Thoracic aorta (tissue), 2 donors: ENCODE results near the gene BCR. TPM values are rescaled to one million over a fixed set of nuclear protein-coding genes. Genes with fewer than 3 reads are reported as not detected.

Experiments used
- ATAC-seq: fragments of 150-250 bp; one replicate; pipeline ENCODE4 v1.8.0; 2017; ENCODE audit warnings: low read depth; ENCODE audit not compliant: insufficient number of reproducible peaks, low FRiP score
- DNase-seq: peaks from one replicate; pipeline ENCODE4 v3.0.0-alpha.2; 2020; ENCODE audit warnings: low spot score
- H3K27ac ChIP-seq, 2 donors: fragments of 200-600 bp; sonication (generic); 1 replicate in 1 of 2; 2 replicates in 1 of 2; pipeline ENCODE4 v1.5.1; 2016; ENCODE audit warnings: mild to moderate bottlenecking in 2 of 2, moderate library complexity in 2 of 2
- H3K27me3 ChIP-seq: fragments of 200-600 bp; sonication (generic); replicated peaks from 2 replicates; pipeline ENCODE4 v1.6.0; 2016; ENCODE audit warnings: mild to moderate bottlenecking; ENCODE audit not compliant: insufficient read depth
- H3K36me3 ChIP-seq: fragments of 200-600 bp; sonication (generic); one replicate; pipeline ENCODE4 v1.5.1; 2016
- H3K4me1 ChIP-seq, 2 donors: fragments of 200-600 bp; sonication (generic); 1 replicate in 1 of 2; 2 replicates in 1 of 2; pipeline versions ENCODE4 v1.5.1 to v1.6.0; 2016; ENCODE audit warnings: low read depth in 2 of 2, mild to moderate bottlenecking in 1 of 2; ENCODE audit not compliant: control insufficient read depth in 1 of 2
- H3K4me3 ChIP-seq: fragments of 200-600 bp; sonication (generic); 2 replicates; pipeline ENCODE4 v1.5.1; 2016; ENCODE audit warnings: mild to moderate bottlenecking
- H3K9me3 ChIP-seq: fragments of 200-600 bp; sonication (generic); 2 replicates; pipeline ENCODE4 v1.5.1; 2016
- total RNA-seq, 2 donors: library from RNA; depleted of rRNA; stranded (reverse); fragments of >200 nt; gene quantifications; one replicate each; pipeline versions ENCODE4 v1.1.0 to v1.2.3, GENCODE V29; 2016
- TF ChIP-seq, protein P1 (sequence below): fragments of 200-600 bp; sonication (generic); IDR thresholded peaks from one replicate; pipeline ENCODE4 v1.5.1; 2019; ENCODE audit warnings: antibody characterized with exemption

The BCR gene
- total RNA-seq, 2 donors from 2014 or later: 73.2 to 232 TPM

GRCh38 chr22:23161574-23161973 lies 18.7 kb upstream of the BCR start:
- Histone ChIP-seq H3K36me3 (no peaks in the 10 kb centered on the region), H3K4me3 (no peak overlapping the region), H3K9me3 (no peaks in the 10 kb centered on the region), H3K4me1 (no peaks in the 10 kb centered on the region), H3K27me3 (no peaks in the 10 kb centered on the region), H3K27ac (no peak overlapping the region)
- DNase-seq (no peak), ATAC-seq (no peak)
- TF ChIP-seq, protein P1, sequence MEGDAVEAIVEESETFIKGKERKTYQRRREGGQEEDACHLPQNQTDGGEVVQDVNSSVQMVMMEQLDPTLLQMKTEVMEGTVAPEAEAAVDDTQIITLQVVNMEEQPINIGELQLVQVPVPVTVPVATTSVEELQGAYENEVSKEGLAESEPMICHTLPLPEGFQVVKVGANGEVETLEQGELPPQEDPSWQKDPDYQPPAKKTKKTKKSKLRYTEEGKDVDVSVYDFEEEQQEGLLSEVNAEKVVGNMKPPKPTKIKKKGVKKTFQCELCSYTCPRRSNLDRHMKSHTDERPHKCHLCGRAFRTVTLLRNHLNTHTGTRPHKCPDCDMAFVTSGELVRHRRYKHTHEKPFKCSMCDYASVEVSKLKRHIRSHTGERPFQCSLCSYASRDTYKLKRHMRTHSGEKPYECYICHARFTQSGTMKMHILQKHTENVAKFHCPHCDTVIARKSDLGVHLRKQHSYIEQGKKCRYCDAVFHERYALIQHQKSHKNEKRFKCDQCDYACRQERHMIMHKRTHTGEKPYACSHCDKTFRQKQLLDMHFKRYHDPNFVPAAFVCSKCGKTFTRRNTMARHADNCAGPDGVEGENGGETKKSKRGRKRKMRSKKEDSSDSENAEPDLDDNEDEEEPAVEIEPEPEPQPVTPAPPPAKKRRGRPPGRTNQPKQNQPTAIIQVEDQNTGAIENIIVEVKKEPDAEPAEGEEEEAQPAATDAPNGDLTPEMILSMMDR: no peak

DNA sequence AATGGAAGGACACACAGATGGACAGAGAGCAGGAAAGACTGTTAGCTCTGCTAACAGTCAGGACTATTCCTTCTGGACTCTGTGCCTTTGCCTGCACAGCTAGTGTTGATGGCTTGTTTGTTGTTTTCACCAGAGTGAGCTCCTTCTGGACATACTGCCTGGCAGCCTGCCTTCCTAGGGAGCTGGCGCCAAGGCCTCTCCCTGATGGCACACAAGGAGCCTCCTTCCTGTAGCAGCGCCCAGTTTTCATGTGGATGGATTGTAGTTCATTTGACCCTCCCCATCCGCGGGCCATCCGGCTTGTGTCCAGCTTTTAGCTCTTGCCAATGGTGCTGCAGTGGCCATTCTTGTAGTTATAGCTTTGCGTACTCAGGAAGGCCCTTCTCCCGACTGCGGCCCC lies 16.6 kb upstream of the BCR start:
- Histone ChIP-seq H3K27me3 (no peaks in the 10 kb centered on the region), H3K27ac (no peak overlapping the region), H3K4me1 (no peaks in the 10 kb centered on the region), H3K4me3 (no peak overlapping the region), H3K9me3 (no peaks in the 10 kb centered on the region), H3K36me3 (no peaks in the 10 kb centered on the region)
- TF ChIP-seq, protein P1: no peak
- no peak for DNase-seq
- ATAC-seq: no peak

GRCh38 chr22:23164091-23164490 lies 16.2 kb upstream of the BCR start:
- TF ChIP-seq, protein P1: no peak
- ATAC-seq (no peak), DNase-seq (no peak)
- no peaks in the 10 kb centered on the region for H3K9me3 ChIP-seq
- H3K27ac ChIP-seq: no peak overlapping the region
- no peaks in the 10 kb centered on the region for H3K4me1 ChIP-seq
- H3K27me3 ChIP-seq: no peaks in the 10 kb centered on the region
- no peaks in the 10 kb centered on the region for H3K36me3 ChIP-seq
- H3K4me3 ChIP-seq: no peak overlapping the region

GRCh38 chr22:23166042-23166831 lies 14.1 kb upstream of the BCR start:
- Histone ChIP-seq H3K27ac (no peak overlapping the region), H3K9me3 (no peaks in the 10 kb centered on the region), H3K27me3 (no peaks in the 10 kb centered on the region), H3K36me3 (no peaks in the 10 kb centered on the region), H3K4me1 (no peaks in the 10 kb centered on the region), H3K4me3 (no peak overlapping the region)
- DNase-seq (no peak), ATAC-seq (no peak)
- TF ChIP-seq, protein P1: no peak

- H3K27ac ChIP-seq: no peak overlapping the region
- ATAC-seq: no peak
- H3K9me3 ChIP-seq: no peaks in the 10 kb centered on the region
- no peak overlapping the region for H3K4me3 ChIP-seq
- no peak for DNase-seq
- TF ChIP-seq, protein P1: no peak
- H3K27me3 ChIP-seq: no peaks in the 10 kb centered on the region
- H3K4me1 ChIP-seq: no peaks in the 10 kb centered on the region
- no peaks in the 10 kb centered on the region for H3K36me3 ChIP-seq
Observed at GRCh38 chr22:23166841-23167616, 13.3 kb upstream of the BCR start.
